ENCODE measurements around the gene MT1A. TPM values are rescaled to one million over a fixed set of nuclear protein-coding genes. Genes with fewer than 3 reads are reported as not detected.

MT1A gene
- total and polyA plus RNA-seq, 2 of the 8 experiments (the other 6 are each of a cell fraction or from before 2014, with no cell fraction given): not detected

DNA sequence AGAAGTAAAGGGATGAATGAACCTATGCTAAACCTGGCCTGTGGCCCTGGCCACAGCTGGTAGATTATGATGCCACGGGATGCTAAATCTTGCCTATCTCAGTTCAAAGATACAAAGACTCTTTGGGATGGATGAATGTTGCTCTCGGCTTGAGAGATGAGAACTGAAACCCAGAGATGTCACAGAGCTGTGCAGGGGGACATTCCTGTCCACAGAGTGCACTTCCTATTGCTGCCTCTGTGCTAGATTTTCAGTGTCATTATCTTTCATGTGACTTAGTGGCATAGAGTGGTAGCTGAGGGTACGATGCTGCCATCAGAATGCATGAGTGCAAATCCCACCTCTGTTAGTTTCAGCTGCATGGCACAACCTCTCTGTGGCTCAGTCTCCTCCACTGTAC is 8.3 kb upstream of the MT1A start:
- Histone ChIP-seq H3K4me3 (ENCODE audit: extremely low read depth in 1 of 4, insufficient read depth in 2 of 4, low read depth in 3 of 4, low read length in 4 of 4) (no peak overlapping the region), H3K4me2 (ENCODE audit: insufficient read depth in 1 of 2, low read depth in 2 of 2, low read length in 2 of 2) (no peak overlapping the region), H3K27me3 (replicated peaks in 1 of 4; ENCODE audit: control insufficient read depth in 3 of 4, extremely low read depth in 1 of 4, insufficient read depth in 3 of 4, low read length in 3 of 4) (peaks cover 88 to 98% (median 96%) of the 10 kb centered on the region in 4 experiments), H4K8ac (ENCODE audit: extremely low read depth, insufficient read depth, low read length) (no peak overlapping the region), H2BK15ac (ENCODE audit: low read length) (no peak overlapping the region), H3K79me1 (ENCODE audit: low read depth, low read length) (no peaks in the 10 kb centered on the region), H3K23me2 (ENCODE audit: low read depth, low read length) (peaks cover 7% of the 10 kb centered on the region; the same call in 1 of the 2 replicates), H3K9me3 (ENCODE audit: insufficient read depth in 2 of 2, low read depth in 1 of 2, low read length in 1 of 2) (no peaks in the 10 kb centered on the region), H2BK120ac (replicated peaks; ENCODE audit: low read depth, low read length) (no peak overlapping the region), H3K36me3 (ENCODE audit: control insufficient read depth in 2 of 4, insufficient read depth in 4 of 4, low read length in 3 of 4) (no peaks in the 10 kb centered on the region; a peak in 1 of 8 replicates), H3K4me1 (replicated peaks in 1 of 4; ENCODE audit: control insufficient read depth in 3 of 4, insufficient read depth in 4 of 4, low read length in 3 of 4) (peaks cover 0 to 20% (median 14%) of the 10 kb centered on the region in 4 experiments; a peak in 6 of 7 replicates), H2BK12ac (ENCODE audit: low read depth, low read length) (no peak overlapping the region), H3K23ac (ENCODE audit: insufficient read length) (no peak overlapping the region), H3K14ac (ENCODE audit: insufficient read length) (no peak overlapping the region), H2AK5ac (ENCODE audit: low read depth, low read length) (no peak overlapping the region), H4K20me1 (replicated peaks in 1 of 2; ENCODE audit: control insufficient read depth in 1 of 2, insufficient read depth in 2 of 2, low read length in 2 of 2) (peaks cover 8 to 22% of the 10 kb centered on the region in 2 experiments), H2AFZ (ENCODE audit: low read length) (no peak overlapping the region), H3K79me2 (ENCODE audit: control insufficient read depth in 1 of 2, insufficient read depth in 2 of 2, low read length in 2 of 2) (no peaks in the 10 kb centered on the region), H3K9ac (replicated peaks in 1 of 4; ENCODE audit: extremely low read depth in 1 of 4, low read depth in 3 of 4, low read length in 3 of 4) (no peak overlapping the region), H3K18ac (ENCODE audit: extremely low read depth, low read length) (no peak overlapping the region), H4K91ac (replicated peaks; ENCODE audit: insufficient read length, low read length) (no peak overlapping the region), H3K4ac (replicated peaks; ENCODE audit: insufficient read length, low read depth, low read length) (no peak overlapping the region), H4K5ac (ENCODE audit: insufficient read length, low read depth, low read length) (no peak overlapping the region), H2BK20ac (ENCODE audit: low read length) (no peak overlapping the region), H2BK5ac (ENCODE audit: low read depth, low read length) (no peak overlapping the region), H3K27ac (ENCODE audit: low read depth, low read length) (no peak overlapping the region), H3K56ac (replicated peaks; ENCODE audit: insufficient read length, low read depth, low read length) (no peak overlapping the region)
- FAIRE-seq: no peak
- DNase-seq (ENCODE audit: low read depth in 1 of 2, low spot score in 2 of 2): no peak
- no peak for TF ChIP-seq SRF (IDR thresholded peaks at IDR 0.05; ENCODE audit: low read depth, low read length)
- no peak for TF ChIP-seq SAP30 (IDR thresholded peaks at IDR 0.05; ENCODE audit: insufficient read depth, insufficient replicate concordance, low read length)
- ChIA-PET CTCF (ENCODE audit: partially characterized antibody) (interaction anchor here (0.9 to 3.1 kb wide), 8 partner anchors 10 to 71 kb away, joined by 3 to 12 read pairs (median 6); no protein-coding TSS in a partner anchor), POLR2A (ENCODE audit: partially characterized antibody) (interaction anchor here (0.8 to 1.8 kb wide), 6 partner anchors 11 to 55 kb away, joined by 3 to 6 read pairs (median 4); partner anchors contain the start of gene MT1X)
- WGBS, 2 experiments (ENCODE audit: extremely low coverage in 1 of 2, insufficient coverage in 1 of 2, insufficient read length in 1 of 2, insufficient replicate concordance in 2 of 2, low coverage in 1 of 2, low lambda C conversion rate in 2 of 2, missing lambda C conversion rate in 1 of 2): 80% methylated on average over 3 of the region's 3 CpGs; no CpG with 5 or more reads in 1 of the 2 experiments

Measured in H1 (cell line).